Activated gamma-delta T cell (primary cell): ENCODE data around the gene CNST.
"Not testable (repeated sequence)": the region's sequence is repeated elsewhere in the genome, so short reads cannot be mapped to it uniquely, and the experiment has no call there.

Experiments used
- DNase-seq: peaks from one replicate; lab custom pipeline; 2025; lab: John Stamatoyannopoulos, UW

CNST gene

DNA sequence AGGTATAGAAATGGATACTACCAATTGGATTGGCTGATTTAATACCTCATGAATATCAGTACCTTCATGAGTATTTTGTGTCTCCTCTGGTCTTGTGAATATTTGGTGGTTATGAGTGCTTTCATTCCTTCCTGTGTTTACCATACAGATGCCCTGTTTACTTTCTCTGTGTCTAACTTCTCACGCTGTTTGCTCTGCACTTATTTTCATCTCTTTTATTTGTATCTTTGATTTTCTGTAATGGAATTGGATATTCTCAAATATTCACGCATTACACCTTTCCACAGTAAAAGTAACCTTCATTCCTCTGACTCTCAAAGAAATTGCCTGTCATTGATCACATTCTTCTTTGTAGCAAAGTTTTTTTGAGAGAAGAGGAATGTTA lies 16.8 kb downstream of the CNST start:
- no peak for DNase-seq

DNA sequence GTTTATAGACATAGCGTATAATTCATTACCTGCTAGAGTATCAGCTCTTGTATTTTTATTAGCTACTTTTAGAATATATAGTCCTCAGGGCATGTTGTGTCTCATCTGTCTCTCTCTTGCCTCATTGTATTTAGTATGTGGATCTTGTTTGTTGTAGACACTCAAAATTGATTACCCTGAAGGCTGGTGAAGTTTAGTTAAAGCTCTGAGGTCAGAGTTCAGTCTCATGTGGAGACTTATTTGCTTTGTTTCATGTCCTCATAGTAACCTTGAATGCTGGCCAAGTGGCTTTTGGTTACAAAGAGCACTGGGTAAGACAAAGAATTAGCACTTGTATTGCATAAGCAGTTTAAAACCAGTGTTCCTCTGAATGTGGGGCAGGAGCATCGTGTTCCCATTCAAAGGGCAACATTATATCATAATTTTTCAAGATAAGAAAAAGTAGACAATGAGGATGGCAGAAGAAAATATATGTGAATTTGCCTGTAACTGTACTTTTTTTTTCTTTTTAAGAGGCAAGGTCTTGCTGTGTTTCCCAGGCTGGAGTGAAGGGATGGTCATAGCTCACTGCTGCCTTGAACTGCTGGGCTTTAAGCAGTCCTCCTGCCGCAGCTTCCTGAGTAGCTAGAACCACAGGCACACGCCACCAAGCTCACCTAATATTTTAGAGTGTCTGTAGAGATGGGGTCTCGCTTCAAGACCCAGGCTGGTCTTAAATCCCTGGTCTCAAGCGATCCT lies 17.4 kb downstream of the CNST start:
- DNase-seq: no peak

DNA sequence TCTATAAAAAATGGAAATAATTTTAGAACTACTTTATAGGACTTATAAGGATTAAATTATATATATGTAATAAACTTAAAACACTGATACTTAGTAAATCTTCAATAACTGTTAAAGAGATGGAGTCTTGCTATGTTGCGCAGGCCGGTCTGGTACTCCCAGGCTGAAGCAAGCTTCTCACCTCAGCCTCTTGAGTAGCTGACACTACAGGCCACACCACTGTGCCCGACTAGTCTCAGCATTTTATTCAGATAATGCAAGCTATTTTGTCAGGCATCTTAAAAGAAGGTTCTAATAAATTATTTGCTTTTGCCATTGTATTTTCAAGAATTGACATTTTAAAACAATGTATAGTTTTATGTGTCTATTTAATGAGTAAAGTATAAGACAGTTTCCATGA lies 20.8 kb downstream of the CNST start:
- no peak for DNase-seq

DNA sequence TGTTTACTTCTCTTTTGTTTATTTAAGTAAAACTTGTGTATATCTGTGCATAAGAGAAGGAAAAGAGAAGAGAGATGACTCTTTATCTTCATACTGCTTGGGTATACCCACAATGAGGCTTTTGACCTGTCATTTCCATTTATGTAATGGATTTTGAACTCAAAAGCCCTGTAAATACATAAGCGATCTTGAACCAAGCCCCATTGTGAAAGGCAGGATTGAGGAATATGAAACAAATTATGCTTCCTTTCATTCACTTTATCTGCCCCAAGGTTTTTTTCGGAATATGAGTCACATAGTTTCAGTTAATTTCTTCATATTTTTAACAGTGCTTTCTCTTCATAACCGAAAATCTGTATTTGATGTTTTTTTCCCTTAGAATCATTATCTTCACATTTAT lies 21.4 kb downstream of the CNST start:
- no peak for DNase-seq

DNA sequence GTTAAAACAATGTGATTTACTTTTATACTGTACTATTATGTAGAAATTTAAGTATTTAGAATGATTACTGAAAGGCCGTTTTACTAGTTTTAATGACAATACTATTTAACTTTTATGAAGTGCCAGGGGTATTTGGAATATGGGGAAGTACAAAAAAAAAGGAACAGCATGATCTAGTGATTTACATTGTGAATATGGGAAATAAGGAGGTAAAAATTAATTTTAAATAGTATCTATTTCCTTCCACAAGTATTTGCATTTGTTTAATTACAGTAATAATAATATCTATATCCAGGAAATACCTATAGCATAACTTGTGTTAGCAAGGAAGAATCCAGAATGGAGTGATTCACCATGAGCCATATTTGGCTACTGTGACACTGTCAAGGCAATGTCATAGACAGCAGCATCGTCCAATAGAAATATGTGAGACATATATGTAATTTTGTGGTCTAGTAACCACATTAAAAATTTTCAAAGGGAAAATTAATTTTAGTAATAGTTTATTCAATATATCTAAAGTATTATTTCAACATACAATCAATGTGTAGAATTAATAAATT lies 22.0 kb downstream of the CNST start:
- DNase-seq: no peak

DNA sequence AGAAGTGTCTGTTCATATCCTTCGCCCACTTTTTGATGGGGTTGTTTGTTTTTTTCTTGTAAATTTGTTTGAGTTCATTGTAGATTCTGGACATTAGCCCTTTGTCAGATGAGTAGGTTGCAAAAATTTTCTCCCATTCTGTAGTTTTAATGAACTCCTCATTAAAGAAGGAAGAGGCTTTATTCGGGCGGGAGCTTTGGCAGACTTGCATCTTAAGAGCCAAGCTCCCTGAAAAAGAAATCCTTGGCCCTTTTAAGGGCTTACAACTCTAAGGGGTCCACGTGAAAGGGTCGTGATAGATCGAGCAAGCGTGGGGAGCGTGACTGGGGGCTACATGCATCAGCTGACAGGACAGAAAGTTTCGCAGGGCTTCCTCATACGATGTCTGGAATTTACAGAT lies 23.7 kb downstream of the CNST start:
- not testable (repeated sequence) for DNase-seq

DNA sequence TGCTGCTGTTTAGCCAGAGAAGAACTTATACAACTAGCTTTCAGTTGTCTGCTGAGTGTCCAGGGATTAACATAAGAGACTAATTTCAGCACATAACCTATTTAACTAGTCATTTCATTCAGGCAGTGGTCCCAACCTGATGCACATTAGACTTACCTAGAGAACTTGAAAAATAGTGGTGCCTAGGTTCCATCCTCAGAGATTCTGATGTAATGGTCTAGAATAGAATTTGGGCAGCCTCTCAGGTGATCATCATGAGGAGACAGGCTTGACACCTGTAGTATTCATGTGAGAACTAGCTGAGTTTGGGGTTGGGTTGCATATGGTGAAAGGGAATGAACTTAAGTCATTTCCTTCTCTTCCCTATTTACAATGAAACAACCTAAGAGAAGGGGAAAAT lies 24.8 kb downstream of the CNST start:
- no peak for DNase-seq

DNA sequence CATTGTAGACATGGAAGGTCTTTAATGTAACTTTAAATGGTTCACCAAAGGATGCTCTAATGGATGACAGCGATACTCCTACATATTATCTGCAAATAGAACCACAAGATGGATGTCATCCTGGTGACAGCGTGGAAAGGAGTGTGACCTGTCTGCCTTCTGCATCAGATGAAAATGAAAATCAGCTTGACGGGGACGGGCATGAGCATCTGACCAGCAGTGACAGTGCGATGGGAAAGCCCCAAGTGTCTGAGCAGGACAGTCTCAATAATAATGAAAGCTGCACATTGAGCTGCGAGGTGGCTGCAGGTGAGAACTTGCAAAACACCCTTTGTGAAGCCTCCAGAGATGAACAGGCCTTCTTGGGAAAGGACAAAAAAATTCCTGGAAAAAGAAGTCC lies 25.2 kb downstream of the CNST start:
- DNase-seq: no peak

DNA sequence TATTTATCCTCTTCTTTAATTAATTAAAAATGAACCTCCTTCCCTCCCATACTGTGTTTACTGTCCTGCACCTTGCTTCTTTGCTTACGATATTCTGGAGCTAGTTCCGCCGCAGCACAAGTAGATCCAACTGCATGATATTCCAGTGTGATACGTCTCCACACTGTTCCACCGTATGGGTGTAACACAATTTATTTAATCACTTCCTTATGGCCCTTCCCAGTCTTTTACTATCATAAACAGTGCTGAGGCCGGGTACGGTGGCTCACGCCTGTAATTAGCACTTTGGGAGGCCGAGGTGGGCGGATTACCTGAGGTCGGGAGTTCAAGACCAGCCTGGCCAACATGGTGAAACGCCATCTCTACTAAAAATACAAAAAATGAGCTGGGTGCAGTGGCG lies 25.7 kb downstream of the CNST start:
- no peak for DNase-seq

DNA sequence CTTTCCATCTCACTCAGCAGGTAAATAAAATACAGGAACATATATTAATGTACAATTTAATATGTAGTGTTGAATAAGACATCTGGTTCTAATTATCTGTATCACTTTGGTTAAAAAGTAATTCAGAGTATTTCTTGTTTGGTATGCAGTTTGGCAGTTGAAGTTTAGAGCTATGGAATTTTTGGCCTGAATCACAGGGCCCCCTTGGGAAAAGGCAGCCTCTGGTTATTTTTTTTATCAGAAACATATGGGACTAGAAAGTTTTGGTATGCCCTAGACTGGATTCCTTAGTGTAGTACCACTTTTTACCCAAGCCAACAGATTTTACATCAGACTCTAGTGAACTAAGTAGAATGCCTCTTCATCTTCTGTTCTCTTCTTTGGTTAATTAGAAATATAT lies 26.4 kb downstream of the CNST start:
- DNase-seq: no peak

DNA sequence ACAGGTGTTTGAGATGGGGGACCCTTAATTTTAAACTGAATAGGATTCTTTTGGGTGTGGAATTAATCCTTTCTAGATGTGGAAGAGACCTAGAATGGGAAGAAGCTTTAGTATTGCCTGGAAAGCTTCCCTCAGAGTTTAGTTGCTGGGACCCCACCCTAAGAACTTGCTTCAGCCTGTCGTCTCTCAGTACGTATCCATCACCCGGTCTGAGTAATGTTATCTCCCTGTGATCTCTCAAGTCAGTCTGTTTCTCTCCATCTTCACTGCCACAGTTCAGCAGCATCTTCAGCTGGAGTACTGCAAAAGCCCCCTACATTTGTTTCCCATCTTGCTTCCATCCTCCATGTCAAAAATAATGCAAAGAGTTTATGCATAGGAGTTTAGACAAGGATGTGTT lies 28.9 kb downstream of the CNST start:
- no peak for DNase-seq

DNA sequence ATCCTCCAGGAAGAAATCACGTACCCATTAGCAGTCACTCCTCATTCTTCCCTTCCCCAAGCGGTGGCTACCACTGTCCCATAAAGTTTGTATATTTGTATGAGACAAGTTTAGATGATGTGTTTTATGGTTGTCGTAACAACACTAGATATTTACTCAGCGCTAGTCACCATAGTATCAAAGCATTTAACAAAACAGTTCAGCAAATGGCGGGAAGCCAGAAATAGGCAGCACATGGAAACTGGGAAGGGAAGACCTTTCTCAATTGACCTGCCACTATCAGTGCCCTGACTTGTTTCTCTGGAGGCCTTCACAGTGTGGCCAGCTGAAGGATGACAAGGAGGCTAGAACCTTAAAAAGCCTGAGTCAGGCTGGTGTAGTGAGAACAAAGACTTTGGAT lies 31.1 kb downstream of the CNST start:
- DNase-seq: no peak

DNA sequence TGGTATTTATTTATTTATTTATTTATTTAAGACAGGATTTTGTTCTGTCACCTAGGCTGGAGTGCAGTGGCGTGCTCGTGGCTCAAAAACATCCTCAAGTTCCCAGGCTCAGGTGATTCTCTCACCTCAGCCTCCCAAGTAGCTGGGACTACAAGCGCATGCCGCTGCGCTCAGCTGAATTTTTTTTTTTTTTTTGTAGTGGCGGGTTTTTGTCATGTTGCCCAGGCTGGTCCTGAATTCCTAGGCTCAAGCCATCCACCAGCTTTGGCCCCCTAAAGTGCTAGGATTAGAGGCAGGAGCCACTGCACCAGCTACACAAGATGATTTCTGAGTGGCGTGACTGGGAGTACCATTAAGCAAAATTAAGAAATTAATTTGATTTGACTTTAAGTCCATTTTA lies 31.7 kb downstream of the CNST start:
- no peak for DNase-seq

DNA sequence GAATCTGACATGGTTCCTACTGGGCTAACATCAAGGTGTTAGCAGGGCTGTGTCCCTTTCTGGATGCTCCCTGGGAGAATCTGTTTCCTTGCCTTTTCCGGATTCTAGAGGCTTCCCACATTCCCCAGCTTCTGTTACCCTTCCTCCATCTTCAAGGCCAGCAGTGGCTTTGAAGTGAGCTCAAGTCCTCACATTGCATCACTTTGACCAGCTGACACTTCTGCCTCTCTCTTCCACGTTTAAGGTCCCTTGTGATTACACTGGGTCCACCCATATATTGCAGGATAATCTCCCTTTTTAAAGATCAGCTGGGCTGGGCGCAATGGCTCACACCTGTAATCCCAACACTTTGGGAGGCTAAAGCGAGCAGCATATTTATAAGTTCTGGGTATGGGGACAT lies 33.1 kb downstream of the CNST start:
- no peak for DNase-seq

DNA sequence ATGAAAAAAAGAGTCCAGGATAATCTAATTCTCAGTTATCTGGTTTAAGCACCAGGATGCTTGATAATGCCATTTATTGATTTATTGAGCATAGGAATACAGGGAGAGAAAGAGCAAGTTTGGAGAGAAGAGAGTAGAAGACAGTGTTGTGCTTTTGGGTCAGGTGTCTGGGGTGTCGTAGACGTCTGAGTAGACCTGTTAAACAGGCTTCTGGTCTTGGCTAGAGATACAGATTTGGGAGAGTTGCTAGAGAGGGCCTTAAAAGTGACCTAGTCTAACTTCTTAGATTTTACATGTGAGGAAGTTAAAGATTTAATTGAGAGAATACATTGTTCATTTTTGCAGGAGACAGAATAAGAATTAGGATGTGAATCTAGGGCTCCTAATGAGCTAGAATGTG lies 34.3 kb downstream of the CNST start:
- no peak for DNase-seq

DNA sequence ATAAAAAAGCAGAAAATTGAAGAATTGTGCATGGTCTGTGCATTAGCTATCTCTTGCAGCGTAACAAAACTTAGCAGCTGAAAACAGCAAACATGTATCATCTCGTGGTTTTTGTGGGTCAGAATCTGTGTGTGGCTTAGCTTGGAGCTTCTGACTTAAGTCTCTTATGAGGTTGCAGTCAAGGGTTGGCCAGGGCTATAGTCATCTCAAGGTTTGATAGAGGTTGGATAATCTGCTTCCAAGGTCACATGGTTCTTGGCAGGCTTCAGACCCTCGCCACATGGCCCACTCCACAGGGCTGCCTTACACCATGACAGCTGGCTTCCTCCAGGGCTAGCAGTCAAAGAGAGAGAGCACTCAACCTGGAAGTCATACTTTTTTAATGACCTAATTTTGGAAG lies 35.9 kb downstream of the CNST start:
- DNase-seq: no peak

DNA sequence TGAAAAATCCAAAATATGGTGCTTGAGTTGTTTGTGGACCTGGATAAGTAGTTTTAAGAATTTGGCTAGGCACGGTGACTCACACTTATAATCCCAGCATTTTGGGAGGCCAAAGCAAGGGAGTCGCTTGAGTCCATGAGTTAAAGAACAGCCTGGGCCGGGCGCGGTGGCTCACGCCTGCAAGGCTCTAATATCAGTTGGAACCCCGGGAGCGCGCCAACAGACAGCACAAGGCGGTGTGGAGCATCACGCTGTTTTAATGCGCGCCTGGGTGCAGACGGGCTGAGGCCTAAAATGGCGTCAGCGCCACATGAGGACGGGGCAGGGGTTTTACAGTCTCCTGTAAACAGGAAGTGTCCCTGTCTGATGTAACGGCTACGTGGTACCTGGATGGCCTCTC lies 39.0 kb downstream of the CNST start:
- not testable (repeated sequence) for DNase-seq

DNA sequence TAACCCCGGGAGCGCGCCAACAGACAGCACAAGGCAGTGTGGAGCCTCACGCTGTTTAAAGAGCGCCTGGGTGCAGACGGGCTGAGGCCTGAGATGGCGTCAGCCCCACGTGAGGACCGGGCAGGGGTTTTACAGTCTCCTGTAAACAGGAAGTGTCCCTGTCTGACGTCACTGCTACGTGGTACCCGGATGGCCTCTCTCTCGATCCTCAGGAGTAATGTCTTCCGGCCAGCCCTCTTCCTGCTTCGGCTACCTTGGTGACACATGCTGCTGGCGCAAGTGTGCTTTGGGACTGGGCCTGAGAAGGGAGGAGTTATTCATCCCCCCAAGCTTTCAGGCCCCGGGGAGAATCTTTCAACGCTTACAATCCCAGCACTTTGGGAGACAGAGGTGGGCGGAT lies 41.2 kb downstream of the CNST start:
- DNase-seq: no peak

DNA sequence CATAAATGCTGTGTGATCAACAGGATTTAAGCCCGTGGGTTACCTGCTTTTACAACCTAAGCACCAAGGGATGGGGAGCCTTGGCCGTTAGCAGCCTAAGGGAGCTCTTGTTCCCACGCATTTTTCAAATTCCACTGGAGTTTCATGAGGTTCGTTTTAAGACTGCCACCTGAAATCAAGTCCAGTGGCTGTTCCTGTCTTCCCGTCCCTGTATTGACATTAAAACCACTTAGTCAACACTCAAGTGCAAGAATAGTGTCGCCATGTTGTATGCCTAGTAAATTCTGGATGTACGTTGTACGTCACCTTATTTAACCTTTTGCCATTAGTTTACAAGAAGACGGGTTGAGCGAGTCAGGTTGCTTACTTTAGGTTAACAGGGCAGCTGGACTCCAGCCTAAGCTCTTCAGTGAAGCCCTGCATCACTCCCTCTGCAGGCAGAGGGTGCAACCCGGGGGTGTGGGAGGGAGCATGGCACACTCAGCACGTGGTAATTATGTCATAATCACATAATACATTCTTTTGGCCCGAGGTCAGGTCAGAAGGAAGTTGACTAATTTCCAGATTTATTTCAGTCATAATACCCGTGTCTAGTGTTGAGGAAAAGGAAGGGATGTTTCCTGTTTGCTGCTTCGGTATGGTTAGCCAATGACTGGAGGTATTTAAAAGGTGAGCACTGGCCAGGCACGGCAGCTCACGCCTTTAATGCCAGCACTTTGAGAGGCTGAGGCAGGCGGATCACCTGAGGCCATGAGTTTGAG lies 42.5 kb downstream of the CNST start:
- DNase-seq: no peak

DNA sequence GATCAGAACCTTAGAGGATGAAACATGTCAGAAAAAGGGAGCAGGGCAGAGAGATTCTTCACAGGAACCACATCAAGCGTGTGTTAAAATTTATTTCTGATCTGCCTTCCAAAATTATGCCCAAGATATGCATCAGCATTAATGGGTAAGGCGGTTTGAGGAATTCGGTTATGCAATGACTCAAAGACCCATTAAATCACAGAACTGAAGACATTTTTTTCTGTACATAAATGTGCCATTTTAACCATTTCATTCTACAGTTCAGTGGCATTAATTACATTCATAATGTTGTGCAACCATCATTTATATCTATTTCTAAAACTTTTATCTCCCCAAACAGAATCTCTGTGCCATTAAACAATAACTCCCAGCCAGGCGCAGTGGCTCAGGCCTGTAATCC lies 43.4 kb downstream of the CNST start:
- DNase-seq: no peak

DNA sequence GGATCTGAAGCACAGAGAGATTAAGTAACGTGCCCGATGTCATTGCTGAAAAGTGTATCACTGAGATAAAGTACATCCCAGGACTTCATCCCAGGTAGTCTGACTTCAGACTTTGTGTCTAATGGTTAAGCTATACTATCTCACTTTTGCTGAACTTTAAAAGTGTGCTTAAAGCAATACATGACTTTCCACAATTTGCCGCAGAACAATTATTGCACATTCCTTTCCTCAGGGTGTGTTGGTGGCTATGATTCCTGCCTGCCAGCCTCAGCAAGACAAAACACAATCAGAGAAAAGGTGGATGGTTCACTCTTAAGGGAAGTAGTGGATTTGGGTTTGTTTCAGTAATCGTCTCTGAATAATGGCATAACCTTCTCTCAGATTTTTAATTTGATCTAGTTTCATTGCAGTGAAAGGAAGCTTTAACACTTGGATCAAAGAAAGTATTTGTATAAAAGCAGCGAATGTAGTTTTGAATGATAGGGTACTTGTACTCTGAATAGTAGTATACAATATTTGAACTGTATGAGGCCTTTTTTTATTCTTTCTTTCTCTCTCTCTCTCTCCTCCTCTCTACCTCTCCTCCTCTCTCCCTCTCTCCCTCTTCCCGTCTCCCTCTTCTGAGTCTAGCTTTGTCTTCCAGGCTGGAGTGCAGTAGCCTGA lies 47.0 kb downstream of the CNST start:
- DNase-seq: no peak

DNA sequence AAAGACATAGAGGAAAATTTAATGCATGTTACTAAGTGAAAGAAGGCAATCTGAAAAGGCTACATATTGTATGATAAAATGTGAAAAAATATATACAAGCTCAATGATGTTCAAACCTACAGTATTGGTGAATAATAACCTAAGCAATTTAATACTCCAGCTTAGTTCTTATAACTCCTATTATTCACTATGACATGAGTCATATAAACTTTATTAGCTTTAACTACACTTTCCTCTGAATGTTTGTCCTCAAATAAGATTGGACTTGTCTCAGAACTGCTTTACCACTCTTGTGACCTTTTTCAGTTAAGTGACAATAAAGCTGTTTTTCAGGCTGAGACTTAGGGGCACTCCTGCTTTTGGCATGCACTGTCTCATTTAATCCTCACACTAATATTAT lies 50.9 kb downstream of the CNST start:
- DNase-seq: no peak

DNA sequence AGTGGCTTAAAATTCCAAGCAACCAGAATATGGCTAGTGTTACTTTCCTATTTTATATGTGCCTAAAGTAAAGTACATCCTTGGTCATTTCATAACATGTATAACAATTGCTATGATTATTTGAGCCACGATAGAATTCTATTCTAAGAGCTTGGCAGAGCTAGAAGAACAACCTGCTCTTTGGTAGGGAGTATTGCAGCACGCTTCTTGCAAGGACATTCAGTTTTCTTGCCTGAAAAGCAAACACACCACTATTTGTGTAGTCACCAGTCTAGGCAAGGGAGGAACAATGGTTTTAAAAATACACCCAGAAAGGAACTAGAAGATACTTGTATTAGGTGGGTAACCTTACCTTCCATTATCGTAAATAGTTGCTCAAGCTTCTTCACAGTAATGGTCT lies 51.5 kb downstream of the CNST start:
- DNase-seq: no peak
